H1 (cell line): ENCODE measurements around the gene C1RL. TPM values are rescaled to one million over a fixed set of nuclear protein-coding genes. Genes with fewer than 3 reads are reported as not detected.

Experiments
- EGR1 ChIP-seq: IDR thresholded peaks from 2 replicates; pipeline ENCODE4 v1.6.1; 2011; ENCODE audit warnings: low read depth, low read length, borderline replicate concordance
- POU5F1 ChIP-seq: IDR thresholded peaks from 2 replicates; pipeline ENCODE4 v1.6.1; 2011; ENCODE audit warnings: low read depth, mild to moderate bottlenecking, low read length, moderate library complexity
- polyA plus RNA-seq, 7 experiments: library from polyadenylated mRNA; depleted of rRNA in 3 of 7; stranded (reverse) in 5 of 7; unstranded in 2 of 7; fragments of >200 nt in 5 of 7; fragments of 200-250 nt in 2 of 7; gene quantifications; 1 replicate in 5 of 7; 2 replicates in 1 of 7; 4 replicates in 1 of 7; pipeline versions ENCODE4 v1.2.1 to v1.2.3, GENCODE V29; 2011 to 2013; ENCODE audit warnings: missing spikeins in 2 of 7, mixed read lengths in 2 of 7
- total RNA-seq: library from RNA; stranded (reverse); fragmentation: NEBNext Ultra II Directional; extraction: Animal tissue kit (Norgen Biotek cat#: 25700); gene quantifications from 2 replicates; pipeline ENCODE4 v1.2.1, GENCODE V29; 2021

Gene C1RL
- total and polyA plus RNA-seq, 2 of the 8 experiments (the other 6 are each of a cell fraction or from before 2014, with no cell fraction given): 11.4 to 15.5 TPM

DNA sequence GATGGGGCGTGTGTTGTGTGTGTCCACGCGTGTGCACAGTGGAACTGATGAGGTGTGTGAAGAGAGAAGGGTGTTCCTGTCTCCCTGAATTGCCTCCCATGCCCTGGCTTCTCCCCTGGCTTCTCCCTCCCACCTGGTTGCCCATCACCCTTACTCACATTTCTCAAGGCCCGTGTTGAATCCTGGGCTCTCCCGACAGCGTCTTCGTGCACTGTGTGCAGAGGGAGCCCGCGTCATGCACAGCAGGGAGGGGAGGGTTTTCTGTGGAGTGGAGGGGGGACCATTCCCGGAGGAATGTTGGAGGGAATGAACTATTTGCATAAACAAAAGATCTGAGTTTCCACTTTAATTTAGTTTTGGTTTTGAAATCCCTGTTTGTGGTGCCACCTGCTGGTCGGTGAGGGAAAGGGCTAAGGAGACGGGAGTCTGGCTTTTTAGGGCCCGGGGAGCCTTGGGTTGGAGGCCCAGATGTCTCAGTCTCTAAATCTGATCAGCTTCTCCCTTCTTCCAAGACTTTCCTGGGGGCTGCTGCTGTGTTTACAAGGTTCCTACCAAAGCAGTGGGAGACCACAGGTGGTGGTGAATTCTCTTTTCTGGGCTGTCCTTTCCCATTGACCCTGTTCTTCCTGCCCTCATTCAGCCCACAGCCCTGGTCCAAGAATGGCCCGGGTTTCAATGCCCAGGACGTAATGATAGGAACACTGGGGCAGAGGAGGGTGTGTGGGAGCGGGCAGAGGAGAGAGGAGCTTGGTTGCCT, 16.6 kb downstream of the C1RL start, which contains the start of gene C1R (continued):
- no peak for TF ChIP-seq EGR1
- TF ChIP-seq POU5F1: no peak
